Measurements from ENCODE around the gene PANK2. TPM values are rescaled to one million over a fixed set of nuclear protein-coding genes. Genes with fewer than 3 reads are reported as not detected.
A peak's percentile ranks its signal among the peaks of the same experiment; 100 is the strongest.

The PANK2 gene
- total and polyA plus RNA-seq, 10 of the 15 experiments (the other 5 are each of a cell fraction or from before 2014, with no cell fraction given), result 13.2 to 43.4 (median 33.3) TPM

DNA sequence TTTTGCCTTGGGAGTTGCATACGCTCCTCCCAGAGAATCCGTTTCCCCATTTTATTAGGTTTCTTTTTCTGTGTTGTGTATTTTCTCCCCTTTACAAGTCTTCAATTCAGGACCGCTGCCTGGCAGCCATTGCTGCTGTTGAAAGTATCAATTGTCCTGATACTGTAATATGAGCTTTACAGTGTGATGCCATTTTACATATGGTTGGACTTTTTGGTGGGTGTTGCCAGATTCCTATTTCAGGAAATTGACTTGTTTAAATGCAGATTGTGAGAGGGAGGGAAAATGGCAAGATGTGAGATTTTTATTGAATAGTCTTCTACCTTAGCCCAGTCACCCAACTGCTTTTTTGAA, 1.2 kb downstream of the PANK2 start:
- no peak for FAIRE-seq
- no peak for DNase-seq (ENCODE audit: low read depth, low spot score)
- Histone ChIP-seq H3K4me1 (ENCODE audit: control insufficient read depth, insufficient read depth, low read length) (peaks cover 23% of the 10 kb centered on the region), H3K4me2 (ENCODE audit: control insufficient read depth, insufficient read depth) (peak overlapping the region; percentile 86), H3K27ac (ENCODE audit: control insufficient read depth, insufficient read depth) (peak overlapping the region; percentile 89), H4K20me1 (ENCODE audit: control insufficient read depth, insufficient read depth) (peaks cover 12% of the 10 kb centered on the region; the same call in 1 of the 2 replicates), H3K27me3 (replicated peaks in 1 of 2; ENCODE audit: control insufficient read depth in 2 of 2, insufficient read depth in 2 of 2, low read length in 1 of 2) (no peaks in the 10 kb centered on the region), H3K4me3 (peak overlapping the region; percentile 97), H3K9ac (ENCODE audit: control insufficient read depth, insufficient read depth, low read length) (peak overlapping the region; percentile 90), H3K9me3 (replicated peaks; ENCODE audit: control insufficient read depth, insufficient read depth, low read length) (no peaks in the 10 kb centered on the region), H3K36me3 (ENCODE audit: control insufficient read depth in 2 of 2, insufficient read depth in 2 of 2, low read length in 1 of 2) (peaks cover 0 to 7% of the 10 kb centered on the region in 2 experiments; a peak in 1 of 4 replicates), H3K79me2 (ENCODE audit: control insufficient read depth, insufficient read depth, low read length) (peaks cover 79% of the 10 kb centered on the region), H2AFZ (ENCODE audit: control insufficient read depth, low read depth, low read length) (no peak overlapping the region)
- TSS peak; percentile 57 for BruUV-seq (replicated peaks)
- in situ Hi-C loops (cut with MboI) (no loop called here), intact Hi-C loops (cut with micrococcal nuclease; ENCODE audit: unreplicated experiment) (loop anchor here (2.0 kb wide), 1 partner anchor 16 kb away; no protein-coding TSS in a partner anchor)
- CTCF ChIA-PET, result interaction anchor here (1.0 to 3.3 kb wide), 2 partner anchors 11 to 119 kb away, joined by 3 to 11 read pairs; no protein-coding TSS in a partner anchor
- RAD21 ChIA-PET (ENCODE audit: unreplicated experiment), result interaction anchor here (1.0 to 6.4 kb wide), 3 partner anchors 11 to 119 kb away, joined by 4 to 41 read pairs (median 14); no protein-coding TSS in a partner anchor
- WGBS (ENCODE audit: insufficient coverage, insufficient replicate concordance, low lambda C conversion rate, missing lambda C conversion rate), result 0% methylated on average over 3 of the region's 3 CpGs
- POLR2A ChIA-PET, result interaction anchor here (0.6 to 7.2 kb wide), 4 partner anchors 16 to 195 kb away, joined by 3 to 68 read pairs (median 3); partner anchors contain the start of gene CDC25B
- no peak for ATAC-seq
- TF ChIP-seq SPI1 (IDR thresholded peaks at IDR 0.05; ENCODE audit: borderline replicate concordance, insufficient read depth, low read depth, low read length) (no peak), MXI1 (IDR thresholded peaks at IDR 0.05; ENCODE audit: low read depth, low read length) (0 out of 2 replicates have a peak, but pooled peaks have one; percentile 5), TAF1 (IDR thresholded peaks at IDR 0.05; ENCODE audit: borderline replicate concordance, low read depth, low read length) (0 out of 2 replicates have a peak, but pooled peaks have one; percentile 27), YY1 (IDR thresholded peaks at IDR 0.05; ENCODE audit: low read depth, low read length) (peak; percentile 86)
- SMC1A ChIA-PET (ENCODE audit: uncharacterized antibody, unreplicated experiment), result interaction anchor here (0.7 to 9.8 kb wide), 5 partner anchors 11 to 123 kb away, joined by 3 to 69 read pairs (median 4); no protein-coding TSS in a partner anchor

Measured in GM12878 (cell line).